ENCODE data around the gene MACROD2.
"Not testable (repeated sequence)": the region's sequence is repeated elsewhere in the genome, so short reads cannot be mapped to it uniquely, and the experiment has no call there.

Gene MACROD2

DNA sequence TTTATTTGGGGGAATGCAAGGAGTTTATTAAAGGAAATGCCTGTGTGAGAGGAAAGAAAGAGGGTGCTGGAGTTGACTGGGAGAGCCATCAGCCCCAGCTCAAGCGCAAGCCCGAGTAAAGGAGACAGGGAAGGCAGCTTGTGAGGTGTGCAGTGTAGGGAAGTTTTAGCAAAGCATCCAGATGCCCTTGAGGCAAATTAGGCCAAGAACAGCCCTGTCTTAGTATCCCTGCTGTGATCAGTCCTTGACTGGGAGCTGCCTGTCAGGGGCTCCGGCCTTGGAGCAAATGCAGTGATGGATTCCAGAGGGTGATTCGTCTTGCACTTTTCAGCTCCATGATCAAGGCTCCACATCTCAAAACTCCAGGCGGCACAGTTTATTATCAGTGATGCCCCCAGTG is 2016.2 kb downstream of the MACROD2 start:
- no peak overlapping the region for H3K27ac ChIP-seq (ENCODE audit: low read length)

DNA sequence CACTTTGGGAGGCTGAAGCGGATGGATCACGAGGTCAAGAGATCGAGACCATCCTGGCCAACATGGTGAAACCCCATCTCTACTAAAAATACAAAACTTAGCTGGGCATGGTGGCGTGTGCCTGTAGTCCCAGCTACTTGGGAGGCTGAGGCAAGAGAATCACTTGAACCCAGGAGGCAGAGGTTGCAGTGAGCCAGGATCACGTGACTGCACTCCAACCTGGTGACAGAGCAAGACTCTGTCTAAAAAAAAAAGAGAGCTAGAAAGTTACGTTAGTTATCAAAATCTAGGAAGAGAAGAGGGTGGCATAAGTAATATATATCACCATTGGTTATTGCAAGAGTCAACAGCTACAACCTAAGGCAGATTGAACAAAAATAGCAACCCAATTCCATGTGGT is 2017.6 kb downstream of the MACROD2 start:
- not testable (repeated sequence) for H3K27ac ChIP-seq (ENCODE audit: low read length); H3K36me3 ChIP-seq (ENCODE audit: control insufficient read depth in 2 of 2, insufficient read depth in 2 of 2, low read length in 2 of 2); H3K9me3 ChIP-seq (ENCODE audit: control insufficient read depth in 2 of 2, low read length in 2 of 2); H3K9ac ChIP-seq (ENCODE audit: low read length in 2 of 2); H3K27me3 ChIP-seq (ENCODE audit: control insufficient read depth in 1 of 2, insufficient read depth in 2 of 2, low read length in 2 of 2); H3K4me3 ChIP-seq (ENCODE audit: low read length in 2 of 2); H3K4me1 ChIP-seq (ENCODE audit: control insufficient read depth, insufficient read depth, low read length)

More for the DNA sequence above, 2016.2 kb downstream of the MACROD2 start:
- H3K27me3 ChIP-seq (ENCODE audit: control insufficient read depth in 1 of 2, insufficient read depth in 2 of 2, low read length in 2 of 2): no peaks in the 10 kb centered on the region
- no peak overlapping the region for H3K4me3 ChIP-seq (ENCODE audit: low read length in 2 of 2)
- no peaks in the 10 kb centered on the region for H3K9me3 ChIP-seq (ENCODE audit: control insufficient read depth in 2 of 2, low read length in 2 of 2)
- H3K4me1 ChIP-seq (ENCODE audit: control insufficient read depth, insufficient read depth, low read length): no peaks in the 10 kb centered on the region
- no peak overlapping the region for H3K9ac ChIP-seq (ENCODE audit: low read length in 2 of 2)
- no peaks in the 10 kb centered on the region for H3K36me3 ChIP-seq (ENCODE audit: control insufficient read depth in 2 of 2, insufficient read depth in 2 of 2, low read length in 2 of 2)

DNA sequence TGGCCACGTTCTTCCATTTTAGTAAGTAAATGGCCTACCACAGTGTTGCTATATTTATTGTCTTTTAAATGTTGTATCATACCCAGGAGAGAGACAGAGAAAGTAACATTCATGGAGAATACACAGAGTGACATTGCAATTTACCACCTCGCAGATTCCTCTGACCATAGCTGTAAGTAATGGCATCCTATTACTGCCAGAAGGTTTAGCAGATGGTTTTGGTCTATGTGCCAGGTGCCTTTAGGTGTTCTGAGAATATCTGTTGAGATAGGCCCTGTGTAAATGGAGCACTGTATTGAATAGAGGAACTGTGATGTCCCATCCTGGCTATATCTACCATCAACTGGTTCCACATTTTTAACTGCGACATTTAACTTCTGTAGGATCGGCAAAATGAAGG is 2018.3 kb downstream of the MACROD2 start:
- Histone ChIP-seq H3K27me3 (ENCODE audit: control insufficient read depth in 1 of 2, insufficient read depth in 2 of 2, low read length in 2 of 2) (no peaks in the 10 kb centered on the region), H3K36me3 (ENCODE audit: control insufficient read depth in 2 of 2, insufficient read depth in 2 of 2, low read length in 2 of 2) (no peaks in the 10 kb centered on the region), H3K9ac (ENCODE audit: low read length in 2 of 2) (no peak overlapping the region), H3K27ac (ENCODE audit: low read length) (no peak overlapping the region), H3K9me3 (ENCODE audit: control insufficient read depth in 2 of 2, low read length in 2 of 2) (no peaks in the 10 kb centered on the region), H3K4me1 (ENCODE audit: control insufficient read depth, insufficient read depth, low read length) (no peaks in the 10 kb centered on the region), H3K4me3 (ENCODE audit: low read length in 2 of 2) (no peak overlapping the region)

DNA sequence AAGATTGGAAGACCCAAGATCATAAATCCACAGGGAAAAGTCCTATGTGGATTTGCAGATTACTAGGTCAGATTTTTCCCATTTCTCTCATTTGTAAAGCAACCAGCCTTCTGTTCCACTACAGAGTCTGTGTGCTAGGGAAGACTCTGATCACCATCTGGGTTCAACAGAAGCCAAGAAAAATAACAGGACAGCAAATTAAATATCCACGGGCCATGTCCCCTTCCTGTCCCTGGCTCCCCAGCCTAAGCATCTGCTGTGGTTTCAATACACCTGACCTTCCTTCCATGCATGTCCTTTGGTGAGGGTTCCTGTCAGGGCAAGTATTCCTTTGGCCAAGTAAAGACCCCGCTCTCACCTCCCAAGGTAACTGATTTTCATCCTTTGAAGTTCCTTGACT is 2019.1 kb downstream of the MACROD2 start:
- no peaks in the 10 kb centered on the region for H3K27me3 ChIP-seq (ENCODE audit: control insufficient read depth in 1 of 2, insufficient read depth in 2 of 2, low read length in 2 of 2)
- H3K36me3 ChIP-seq (ENCODE audit: control insufficient read depth in 2 of 2, insufficient read depth in 2 of 2, low read length in 2 of 2): no peaks in the 10 kb centered on the region
- no peak overlapping the region for H3K4me3 ChIP-seq (ENCODE audit: low read length in 2 of 2)
- H3K4me1 ChIP-seq (ENCODE audit: control insufficient read depth, insufficient read depth, low read length): no peaks in the 10 kb centered on the region
- H3K27ac ChIP-seq (ENCODE audit: low read length): no peak overlapping the region
- no peak overlapping the region for H3K9ac ChIP-seq (ENCODE audit: low read length in 2 of 2)
- H3K9me3 ChIP-seq (ENCODE audit: control insufficient read depth in 2 of 2, low read length in 2 of 2): no peaks in the 10 kb centered on the region

DNA sequence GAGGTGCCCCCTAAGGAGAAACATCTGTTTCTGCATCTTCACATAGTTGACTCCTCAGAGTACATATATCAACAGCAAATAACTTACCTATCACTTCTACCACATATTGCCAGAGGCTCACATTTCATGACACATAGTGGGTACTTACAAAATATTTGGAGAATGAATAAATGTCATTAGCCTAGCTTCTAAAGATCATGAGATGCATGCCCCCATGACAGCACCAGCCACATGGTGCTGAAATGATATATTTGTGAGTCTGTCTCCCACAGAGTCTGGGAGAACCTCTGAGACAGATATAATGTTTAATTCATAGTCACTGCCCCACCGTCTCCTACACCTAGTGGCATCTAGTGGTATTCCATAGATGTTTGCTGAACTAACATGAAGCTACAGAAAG is 2022.3 kb downstream of the MACROD2 start:
- no peak overlapping the region for H3K4me3 ChIP-seq (ENCODE audit: low read length in 2 of 2)
- H3K27ac ChIP-seq (ENCODE audit: low read length): no peak overlapping the region
- H3K36me3 ChIP-seq (ENCODE audit: control insufficient read depth in 2 of 2, insufficient read depth in 2 of 2, low read length in 2 of 2): no peaks in the 10 kb centered on the region
- H3K9ac ChIP-seq (ENCODE audit: low read length in 2 of 2): no peak overlapping the region
- no peaks in the 10 kb centered on the region for H3K9me3 ChIP-seq (ENCODE audit: control insufficient read depth in 2 of 2, low read length in 2 of 2)
- no peaks in the 10 kb centered on the region for H3K27me3 ChIP-seq (ENCODE audit: control insufficient read depth in 1 of 2, insufficient read depth in 2 of 2, low read length in 2 of 2)
- H3K4me1 ChIP-seq (ENCODE audit: control insufficient read depth, insufficient read depth, low read length): no peaks in the 10 kb centered on the region

DNA sequence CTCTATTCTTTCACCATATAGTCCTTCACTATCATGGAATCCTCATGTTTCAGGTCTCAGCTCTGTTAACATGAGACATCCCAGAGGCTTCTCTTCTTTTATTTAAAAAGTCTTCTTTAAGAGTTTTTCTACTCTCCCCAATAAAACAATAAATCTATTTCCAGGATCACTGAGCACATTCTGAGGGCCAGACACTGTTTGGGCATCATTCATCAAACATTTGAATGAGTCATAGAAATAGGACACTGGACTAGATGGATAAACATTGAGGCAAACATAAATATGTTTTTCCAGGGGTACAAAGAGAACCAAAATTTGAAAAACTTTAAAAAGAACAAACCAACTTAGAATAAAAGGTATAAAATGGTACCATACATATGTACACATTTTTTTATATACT is 2023.6 kb downstream of the MACROD2 start:
- H3K27ac ChIP-seq (ENCODE audit: low read length): no peak overlapping the region
- no peak overlapping the region for H3K9ac ChIP-seq (ENCODE audit: low read length in 2 of 2)
- no peaks in the 10 kb centered on the region for H3K4me1 ChIP-seq (ENCODE audit: control insufficient read depth, insufficient read depth, low read length)
- H3K9me3 ChIP-seq (ENCODE audit: control insufficient read depth in 2 of 2, low read length in 2 of 2): no peaks in the 10 kb centered on the region
- H3K36me3 ChIP-seq (ENCODE audit: control insufficient read depth in 2 of 2, insufficient read depth in 2 of 2, low read length in 2 of 2): no peaks in the 10 kb centered on the region
- H3K27me3 ChIP-seq (ENCODE audit: control insufficient read depth in 1 of 2, insufficient read depth in 2 of 2, low read length in 2 of 2): no peaks in the 10 kb centered on the region
- H3K4me3 ChIP-seq (ENCODE audit: low read length in 2 of 2): no peak overlapping the region

DNA sequence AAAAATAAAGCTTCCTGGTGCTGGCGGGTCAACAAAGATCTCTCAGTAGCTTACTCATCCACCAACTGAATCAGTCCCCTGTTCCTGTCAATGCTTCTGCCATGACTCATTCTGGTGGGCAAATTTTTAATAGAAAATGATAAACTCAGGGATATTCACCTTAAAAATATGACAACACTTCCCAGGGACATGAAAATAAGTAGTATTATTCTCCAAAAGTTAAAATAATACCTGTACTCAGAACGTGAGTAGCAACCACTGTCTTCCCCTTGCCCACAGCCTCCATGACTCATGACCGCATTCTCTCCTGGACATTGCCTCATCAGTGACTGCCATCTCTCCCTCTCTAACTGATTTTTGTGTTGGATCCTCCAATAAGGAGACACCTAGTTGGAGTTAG is 2025.7 kb downstream of the MACROD2 start:
- no peak overlapping the region for H3K27ac ChIP-seq (ENCODE audit: low read length)
- no peaks in the 10 kb centered on the region for H3K27me3 ChIP-seq (ENCODE audit: control insufficient read depth in 1 of 2, insufficient read depth in 2 of 2, low read length in 2 of 2)
- H3K4me1 ChIP-seq (ENCODE audit: control insufficient read depth, insufficient read depth, low read length): no peaks in the 10 kb centered on the region
- H3K4me3 ChIP-seq (ENCODE audit: low read length in 2 of 2): no peak overlapping the region
- no peaks in the 10 kb centered on the region for H3K36me3 ChIP-seq (ENCODE audit: control insufficient read depth in 2 of 2, insufficient read depth in 2 of 2, low read length in 2 of 2)
- H3K9ac ChIP-seq (ENCODE audit: low read length in 2 of 2): no peak overlapping the region
- no peaks in the 10 kb centered on the region for H3K9me3 ChIP-seq (ENCODE audit: control insufficient read depth in 2 of 2, low read length in 2 of 2)

DNA sequence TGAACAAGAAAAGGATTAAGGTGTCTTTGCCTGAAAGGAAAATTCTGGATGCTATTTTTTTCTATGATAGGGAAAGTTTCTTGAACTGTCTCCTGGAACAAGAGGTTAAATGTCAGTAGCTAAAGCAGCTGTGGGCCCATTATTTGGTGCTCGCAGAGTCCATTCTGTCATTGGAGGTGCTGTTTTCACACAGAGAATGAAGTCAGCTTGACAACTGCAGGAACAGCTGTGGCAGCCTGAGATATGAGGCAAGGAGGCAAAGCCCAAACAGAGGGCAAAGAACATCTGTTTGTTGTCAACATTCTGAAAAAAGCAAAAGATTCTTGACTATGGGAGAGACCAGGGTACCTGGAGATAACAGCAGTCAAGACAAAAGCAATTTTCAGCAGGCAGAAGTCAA is 2029.8 kb downstream of the MACROD2 start:
- H3K4me3 ChIP-seq (ENCODE audit: low read length in 2 of 2): no peak overlapping the region
- H3K4me1 ChIP-seq (ENCODE audit: control insufficient read depth, insufficient read depth, low read length): no peaks in the 10 kb centered on the region
- no peaks in the 10 kb centered on the region for H3K36me3 ChIP-seq (ENCODE audit: control insufficient read depth in 2 of 2, insufficient read depth in 2 of 2, low read length in 2 of 2)
- no peak overlapping the region for H3K27ac ChIP-seq (ENCODE audit: low read length)
- H3K9ac ChIP-seq (ENCODE audit: low read length in 2 of 2): no peak overlapping the region
- H3K9me3 ChIP-seq (ENCODE audit: control insufficient read depth in 2 of 2, low read length in 2 of 2): no peaks in the 10 kb centered on the region
- no peaks in the 10 kb centered on the region for H3K27me3 ChIP-seq (ENCODE audit: control insufficient read depth in 1 of 2, insufficient read depth in 2 of 2, low read length in 2 of 2)

DNA sequence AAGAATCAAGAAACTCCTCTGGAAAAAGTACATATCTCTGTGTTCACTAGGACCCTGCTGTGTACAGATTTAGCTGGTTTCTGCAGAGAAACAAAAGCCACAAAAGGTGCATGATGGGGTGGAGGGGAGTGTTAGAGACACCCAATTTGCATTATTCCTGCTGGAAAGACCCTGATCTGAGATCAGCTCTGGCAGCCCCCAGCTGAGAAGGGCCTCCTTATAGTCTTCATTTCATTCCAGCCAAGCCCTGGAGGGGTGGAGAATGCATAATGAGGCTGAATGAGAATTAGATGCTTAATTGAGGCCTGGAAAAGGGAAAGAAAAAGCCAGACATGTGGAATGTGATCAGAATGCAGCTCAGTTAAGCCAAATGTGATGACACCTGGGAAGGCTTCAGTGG is 2032.4 kb downstream of the MACROD2 start:
- no peaks in the 10 kb centered on the region for H3K36me3 ChIP-seq (ENCODE audit: control insufficient read depth in 2 of 2, insufficient read depth in 2 of 2, low read length in 2 of 2)
- no peak overlapping the region for H3K4me3 ChIP-seq (ENCODE audit: low read length in 2 of 2)
- H3K27me3 ChIP-seq (ENCODE audit: control insufficient read depth in 1 of 2, insufficient read depth in 2 of 2, low read length in 2 of 2): no peaks in the 10 kb centered on the region
- no peak overlapping the region for H3K27ac ChIP-seq (ENCODE audit: low read length)
- H3K9me3 ChIP-seq (ENCODE audit: control insufficient read depth in 2 of 2, low read length in 2 of 2): no peaks in the 10 kb centered on the region
- no peaks in the 10 kb centered on the region for H3K4me1 ChIP-seq (ENCODE audit: control insufficient read depth, insufficient read depth, low read length)
- H3K9ac ChIP-seq (ENCODE audit: low read length in 2 of 2): no peak overlapping the region

DNA sequence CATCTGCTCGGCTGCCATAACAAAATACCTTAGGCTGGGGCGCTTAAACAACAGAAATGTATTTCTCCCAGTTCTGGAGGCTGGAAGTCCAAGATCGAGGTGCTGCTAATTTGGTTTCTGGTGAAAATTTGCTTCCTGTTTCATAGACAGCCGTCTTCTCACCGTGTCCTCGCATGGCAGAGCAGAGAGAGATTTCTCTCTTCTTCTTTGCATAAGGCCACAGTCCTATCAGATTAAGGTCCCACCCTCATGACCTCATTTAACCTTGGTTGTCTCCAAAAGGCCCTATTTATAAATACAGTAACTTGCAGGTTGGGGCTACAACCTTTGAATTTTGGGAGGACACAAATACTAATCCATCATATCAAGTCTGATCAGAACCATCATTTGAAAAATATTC is 2033.6 kb downstream of the MACROD2 start:
- H3K9me3 ChIP-seq (ENCODE audit: control insufficient read depth in 2 of 2, low read length in 2 of 2): no peaks in the 10 kb centered on the region
- no peaks in the 10 kb centered on the region for H3K27me3 ChIP-seq (ENCODE audit: control insufficient read depth in 1 of 2, insufficient read depth in 2 of 2, low read length in 2 of 2)
- no peak overlapping the region for H3K9ac ChIP-seq (ENCODE audit: low read length in 2 of 2)
- H3K4me3 ChIP-seq (ENCODE audit: low read length in 2 of 2): no peak overlapping the region
- H3K4me1 ChIP-seq (ENCODE audit: control insufficient read depth, insufficient read depth, low read length): no peaks in the 10 kb centered on the region
- no peak overlapping the region for H3K27ac ChIP-seq (ENCODE audit: low read length)
- H3K36me3 ChIP-seq (ENCODE audit: control insufficient read depth in 2 of 2, insufficient read depth in 2 of 2, low read length in 2 of 2): no peaks in the 10 kb centered on the region

DNA sequence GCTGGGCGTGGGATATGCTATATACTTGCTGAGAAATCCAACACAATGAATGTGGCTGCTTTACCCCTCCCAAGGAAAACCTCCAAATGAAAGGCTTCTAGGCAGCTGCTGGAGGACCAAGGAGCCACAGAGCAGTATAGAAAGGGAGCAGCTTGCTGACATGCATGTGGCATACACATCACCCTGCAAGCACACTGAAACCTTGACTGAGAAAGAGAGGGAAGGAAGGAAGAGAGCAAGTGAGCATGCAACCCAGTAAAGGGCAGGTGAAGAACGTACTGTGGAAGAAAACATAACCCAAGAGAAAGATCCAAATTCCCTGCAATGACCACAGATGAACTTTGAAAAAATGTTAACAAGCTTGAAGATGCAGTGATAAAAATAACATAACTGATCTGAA is 2034.9 kb downstream of the MACROD2 start:
- Histone ChIP-seq H3K27ac (ENCODE audit: low read length) (no peak overlapping the region), H3K27me3 (ENCODE audit: control insufficient read depth in 1 of 2, insufficient read depth in 2 of 2, low read length in 2 of 2) (no peaks in the 10 kb centered on the region), H3K9me3 (ENCODE audit: control insufficient read depth in 2 of 2, low read length in 2 of 2) (no peaks in the 10 kb centered on the region), H3K9ac (ENCODE audit: low read length in 2 of 2) (no peak overlapping the region), H3K4me1 (ENCODE audit: control insufficient read depth, insufficient read depth, low read length) (no peaks in the 10 kb centered on the region), H3K4me3 (ENCODE audit: low read length in 2 of 2) (no peak overlapping the region), H3K36me3 (ENCODE audit: control insufficient read depth in 2 of 2, insufficient read depth in 2 of 2, low read length in 2 of 2) (no peaks in the 10 kb centered on the region)

DNA sequence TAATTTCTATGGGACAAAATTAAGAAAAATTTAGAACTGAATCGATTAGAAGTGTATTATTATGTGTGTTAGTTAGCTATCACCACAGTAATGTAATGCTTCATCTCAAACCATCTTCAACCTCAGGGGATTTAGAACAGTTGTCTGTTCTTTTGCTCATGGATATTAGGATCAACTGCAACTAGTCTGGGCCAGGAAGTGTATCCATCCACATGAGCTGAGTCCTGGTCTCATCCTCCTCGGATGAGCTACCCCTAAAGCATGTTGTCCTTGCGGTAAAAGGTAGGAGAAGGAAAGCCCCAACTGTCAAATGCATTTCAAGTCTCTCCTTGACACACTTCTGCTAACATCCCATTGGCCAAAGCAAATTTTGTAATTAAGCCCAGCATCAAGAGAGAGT is 2040.3 kb downstream of the MACROD2 start:
- Histone ChIP-seq H3K27me3 (ENCODE audit: control insufficient read depth in 1 of 2, insufficient read depth in 2 of 2, low read length in 2 of 2) (no peaks in the 10 kb centered on the region), H3K4me3 (ENCODE audit: low read length in 2 of 2) (no peak overlapping the region), H3K4me1 (ENCODE audit: control insufficient read depth, insufficient read depth, low read length) (no peaks in the 10 kb centered on the region), H3K27ac (ENCODE audit: low read length) (no peak overlapping the region), H3K36me3 (ENCODE audit: control insufficient read depth in 2 of 2, insufficient read depth in 2 of 2, low read length in 2 of 2) (no peaks in the 10 kb centered on the region), H3K9me3 (ENCODE audit: control insufficient read depth in 2 of 2, low read length in 2 of 2) (no peaks in the 10 kb centered on the region), H3K9ac (ENCODE audit: low read length in 2 of 2) (no peak overlapping the region)
